Neural progenitor cell (in vitro differentiated cells): ENCODE results near the gene STOM. TPM values are rescaled to one million over a fixed set of nuclear protein-coding genes. Genes with fewer than 3 reads are reported as not detected.

Experiments
- DNase-seq: peaks from one replicate; pipeline ENCODE4 v3.0.0-alpha.2; 2016; ENCODE audit warnings: low spot score
- H2AFZ ChIP-seq: fragments of 200-600 bp; sonication (generic); replicated peaks from 2 replicates; pipeline ENCODE4 v1.6.1; 2016; ENCODE audit warnings: antibody characterized with exemption
- H3F3A ChIP-seq: fragments of 200-600 bp; sonication (generic); 2 replicates; pipeline ENCODE4 v1.6.1; 2016; ENCODE audit warnings: antibody characterized with exemption, low read depth
- H3K27ac ChIP-seq: fragments of 200-600 bp; sonication (generic); 2 replicates; pipeline ENCODE4 v1.5.1; 2016; ENCODE audit warnings: mild to moderate bottlenecking
- H3K27me3 ChIP-seq: fragments of 200-600 bp; sonication (generic); 2 replicates; pipeline ENCODE4 v1.6.1; 2016; ENCODE audit warnings: mild to moderate bottlenecking, moderate library complexity
- H3K36me3 ChIP-seq: fragments of 200-600 bp; sonication (generic); 2 replicates; pipeline ENCODE4 v1.5.1; 2016
- H3K4me1 ChIP-seq: fragments of 200-600 bp; sonication (generic); 2 replicates; pipeline ENCODE4 v1.6.1; 2016; ENCODE audit warnings: mixed run types
- H3K4me2 ChIP-seq: fragments of 200-600 bp; sonication (generic); 2 replicates; pipeline ENCODE4 v1.6.1; 2016
- H3K4me3 ChIP-seq: fragments of 200-600 bp; sonication (generic); 2 replicates; pipeline ENCODE4 v1.5.1; 2016
- H3K79me2 ChIP-seq: fragments of 200-600 bp; sonication (generic); 2 replicates; pipeline ENCODE4 v1.6.1; 2016; ENCODE audit warnings: low read depth
- H3K9ac ChIP-seq: fragments of 200-600 bp; sonication (generic); 2 replicates; pipeline ENCODE4 v1.6.1; 2016
- H3K9me3 ChIP-seq: fragments of 200-600 bp; sonication (generic); 2 replicates; pipeline ENCODE4 v1.5.1; 2016; ENCODE audit warnings: low read depth
- H4K20me1 ChIP-seq: fragments of 200-600 bp; sonication (generic); 2 replicates; pipeline ENCODE4 v1.6.1; 2016; ENCODE audit warnings: low read depth
- H3K27ac Mint-ChIP-seq: 3 replicates; pipeline ENCODE4 v1.8.0; 2021; ENCODE audit warnings: mixed read lengths
- H3K27me3 Mint-ChIP-seq: 2 replicates; pipeline ENCODE4 v1.8.0; 2022; ENCODE audit warnings: low read depth, mild to moderate bottlenecking, inconsistent platforms, moderate library complexity, mixed read lengths; ENCODE audit not compliant: insufficient read depth
- H3K36me3 Mint-ChIP-seq: 3 replicates; pipeline ENCODE4 v1.8.0; 2021; ENCODE audit warnings: mixed read lengths
- H3K4me1 Mint-ChIP-seq: 3 replicates; pipeline ENCODE4 v1.8.0; 2021; ENCODE audit warnings: mixed read lengths
- H3K4me3 Mint-ChIP-seq: 3 replicates; pipeline ENCODE4 v1.8.0; 2021; ENCODE audit warnings: mild to moderate bottlenecking, moderate library complexity, mixed read lengths
- H3K9me3 Mint-ChIP-seq: 3 replicates; pipeline ENCODE4 v1.8.0; 2020; ENCODE audit warnings: mixed read lengths
- CTCF ChIP-seq: fragments of 200-600 bp; sonication (generic); IDR thresholded peaks from 2 replicates; pipeline ENCODE4 v1.5.1; 2017; ENCODE audit warnings: antibody characterized with exemption, mild to moderate bottlenecking
- EZH2 ChIP-seq: fragments of 200-600 bp; sonication (generic); IDR thresholded peaks from 2 replicates; pipeline ENCODE4 v1.6.1; 2017; ENCODE audit warnings: antibody characterized with exemption, mild to moderate bottlenecking, moderate library complexity
- EZH2phosphoT487 ChIP-seq: fragments of 200-600 bp; sonication (generic); IDR thresholded peaks from 2 replicates; pipeline ENCODE4 v1.6.1; 2017; ENCODE audit warnings: antibody characterized with exemption
- total RNA-seq: library from RNA; depleted of rRNA; stranded (reverse); fragments of >200 nt; gene quantifications from 2 replicates; pipeline ENCODE4 v1.2.3, GENCODE V29; 2015; ENCODE audit warnings: low replicate concordance

The STOM gene
- total RNA-seq, 1 donor from 2014 or later, result 99.4 TPM

- H3F3A ChIP-seq, result no peaks in the 10 kb centered on the region
- no peak for TF ChIP-seq EZH2
- no peak for TF ChIP-seq CTCF
- no peak for TF ChIP-seq EZH2phosphoT487
- peaks cover 2% of the 10 kb centered on the region for H3K27me3 Mint-ChIP-seq
- no peak overlapping the region for H3K27ac Mint-ChIP-seq
- H4K20me1 ChIP-seq, result no peaks in the 10 kb centered on the region
- H3K9me3 Mint-ChIP-seq, result no peaks in the 10 kb centered on the region
- peaks cover 14% of the 10 kb centered on the region for H3K4me1 Mint-ChIP-seq
- H3K9ac ChIP-seq, result no peak overlapping the region
- H3K27ac ChIP-seq, result no peak overlapping the region
- DNase-seq, result no peak
- H2AFZ ChIP-seq, result no peak overlapping the region
- no peaks in the 10 kb centered on the region for H3K27me3 ChIP-seq
- no peaks in the 10 kb centered on the region for H3K9me3 ChIP-seq
- no peak overlapping the region for H3K4me3 Mint-ChIP-seq
- no peaks in the 10 kb centered on the region for H3K79me2 ChIP-seq
- no peak overlapping the region for H3K4me2 ChIP-seq
- H3K4me3 ChIP-seq, result no peak overlapping the region
- H3K4me1 ChIP-seq, result no peaks in the 10 kb centered on the region
- H3K36me3 Mint-ChIP-seq, result peaks cover 8% of the 10 kb centered on the region
- no peaks in the 10 kb centered on the region for H3K36me3 ChIP-seq
These were observed 33.4 kb downstream of the STOM start for GRCh38 chr9:121336665-121337064.

GRCh38 chr9:121333950-121334773 is 35.9 kb downstream of the STOM start:
- Histone ChIP-seq H3K36me3 (no peaks in the 10 kb centered on the region), H3K9me3 (no peaks in the 10 kb centered on the region), H3K4me1 (no peaks in the 10 kb centered on the region), H3K9ac (no peak overlapping the region), H3K4me3 (no peak overlapping the region), H2AFZ (no peak overlapping the region), H3K27ac (no peak overlapping the region), H3K4me2 (no peak overlapping the region), H3F3A (no peaks in the 10 kb centered on the region), H3K79me2 (no peaks in the 10 kb centered on the region), H3K27me3 (no peaks in the 10 kb centered on the region), H4K20me1 (no peaks in the 10 kb centered on the region)
- TF ChIP-seq EZH2 (no peak), EZH2phosphoT487 (no peak), CTCF (no peak)
- peaks cover 12% of the 10 kb centered on the region for H3K36me3 Mint-ChIP-seq
- no peak for DNase-seq
- H3K27me3 Mint-ChIP-seq, result peaks cover 4% of the 10 kb centered on the region
- peaks cover 14% of the 10 kb centered on the region for H3K4me1 Mint-ChIP-seq
- no peak overlapping the region for H3K4me3 Mint-ChIP-seq
- no peaks in the 10 kb centered on the region for H3K9me3 Mint-ChIP-seq
- H3K27ac Mint-ChIP-seq, result no peak overlapping the region

- DNase-seq, result no peak
- H3K27ac ChIP-seq, result no peak overlapping the region
- H2AFZ ChIP-seq, result no peak overlapping the region
- no peaks in the 10 kb centered on the region for H3K79me2 ChIP-seq
- no peaks in the 10 kb centered on the region for H3F3A ChIP-seq
- H3K4me3 Mint-ChIP-seq, result no peak overlapping the region
- H3K27me3 Mint-ChIP-seq, result peaks cover 4% of the 10 kb centered on the region
- H3K4me1 ChIP-seq, result no peaks in the 10 kb centered on the region
- no peaks in the 10 kb centered on the region for H3K9me3 ChIP-seq
- no peak overlapping the region for H3K27ac Mint-ChIP-seq
- H3K9ac ChIP-seq, result no peak overlapping the region
- TF ChIP-seq CTCF (peak; percentile 12), EZH2phosphoT487 (no peak), EZH2 (no peak)
- H4K20me1 ChIP-seq, result no peaks in the 10 kb centered on the region
- H3K27me3 ChIP-seq, result no peaks in the 10 kb centered on the region
- no peak overlapping the region for H3K4me2 ChIP-seq
- no peak overlapping the region for H3K4me3 ChIP-seq
- H3K36me3 Mint-ChIP-seq, result peaks cover 12% of the 10 kb centered on the region
- H3K9me3 Mint-ChIP-seq, result no peaks in the 10 kb centered on the region
- H3K4me1 Mint-ChIP-seq, result peaks cover 11% of the 10 kb centered on the region
- no peaks in the 10 kb centered on the region for H3K36me3 ChIP-seq
These were observed 37.9 kb downstream of the STOM start for GRCh38 chr9:121331992-121332685.
